Gastroesophageal sphincter (tissue), 4 donors: ENCODE data around the gene SMIM29. TPM values are rescaled to one million over a fixed set of nuclear protein-coding genes. Genes with fewer than 3 reads are reported as not detected.

Experiments used
- ATAC-seq: fragments of 150-250 bp; one replicate; pipeline ENCODE4 v1.9.1; 2016; ENCODE audit warnings: mild to moderate bottlenecking, moderate library complexity
- H3K27ac ChIP-seq, 4 donors: fragments of 200-600 bp; sonication (generic) in 3 of 4; 1 replicate in 3 of 4; 2 replicates in 1 of 4; pipeline ENCODE4 v1.5.1; 2016 to 2019
- H3K27me3 ChIP-seq: fragments of 200-600 bp; sonication (generic); one replicate; pipeline ENCODE4 v1.5.1; 2019
- H3K36me3 ChIP-seq, 2 donors: fragments of 200-600 bp; sonication (generic); one replicate each; pipeline ENCODE4 v1.5.1; 2019; ENCODE audit warnings: control low read depth in 1 of 2
- H3K4me1 ChIP-seq, 3 donors: fragments of 200-600 bp; sonication (generic); 1 replicate in 2 of 3; 2 replicates in 1 of 3; pipeline ENCODE4 v1.5.1; 2016 to 2019; ENCODE audit warnings: control low read depth in 2 of 3
- H3K4me3 ChIP-seq, 2 donors: fragments of 200-600 bp; sonication (generic); one replicate each; pipeline ENCODE4 v1.5.1; 2019; ENCODE audit warnings: mild to moderate bottlenecking in 1 of 2, moderate library complexity in 1 of 2
- H3K9me3 ChIP-seq, 3 donors: fragments of 200-600 bp; sonication (generic); one replicate each; pipeline ENCODE4 v1.5.1; 2017 to 2019; ENCODE audit warnings: control low read depth in 2 of 3
- CTCF ChIP-seq, 4 experiments: fragments of 200-600 bp in 2 of 4; fragments of 450-650 bp in 2 of 4; sonication (generic) in 1 of 4; IDR thresholded peaks; one replicate each; pipeline ENCODE4 v1.5.1; 2017 to 2019; ENCODE audit warnings: antibody characterized with exemption in 4 of 4, mild to moderate bottlenecking in 2 of 4, moderate library complexity in 2 of 4
- EP300 ChIP-seq: sonication (generic); formaldehyde crosslinking; IDR thresholded peaks from one replicate; pipeline ENCODE4 v1.6.1; 2017; ENCODE audit warnings: antibody characterized with exemption, mild to moderate bottlenecking
- POLR2A ChIP-seq, 2 donors: fragments of 450-650 bp; IDR thresholded peaks; one replicate each; pipeline ENCODE4 v1.6.1; 2017; ENCODE audit warnings: antibody characterized with exemption in 2 of 2, mild to moderate bottlenecking in 2 of 2, moderate library complexity in 1 of 2
- POLR2AphosphoS5 ChIP-seq: sonication (generic); formaldehyde crosslinking; IDR thresholded peaks from one replicate; pipeline ENCODE4 v1.6.1; 2017; ENCODE audit warnings: antibody characterized with exemption
- WGBS, 2 donors: methylation state at CpG; one replicate each; pipeline ENCODE4 v1.1.5; 2018; ENCODE audit warnings: low coverage in 1 of 2; 5-methylcytosine and 5-hydroxymethylcytosine counted together
- small RNA-seq, 4 donors: library from RNA; depleted of rRNA; stranded (forward); fragments of <200 nt; gene quantifications; one replicate each; pipeline ENCODE3, GENCODE V24; 2016
- total RNA-seq, 4 donors: library from RNA; depleted of rRNA; stranded (reverse); fragments of >200 nt; gene quantifications; one replicate each; pipeline ENCODE4 v1.1.0, GENCODE V29; 2016

The SMIM29 gene
- total RNA-seq, 4 donors from 2014 or later: 9.7 to 34.7 (median 22.6) TPM

DNA sequence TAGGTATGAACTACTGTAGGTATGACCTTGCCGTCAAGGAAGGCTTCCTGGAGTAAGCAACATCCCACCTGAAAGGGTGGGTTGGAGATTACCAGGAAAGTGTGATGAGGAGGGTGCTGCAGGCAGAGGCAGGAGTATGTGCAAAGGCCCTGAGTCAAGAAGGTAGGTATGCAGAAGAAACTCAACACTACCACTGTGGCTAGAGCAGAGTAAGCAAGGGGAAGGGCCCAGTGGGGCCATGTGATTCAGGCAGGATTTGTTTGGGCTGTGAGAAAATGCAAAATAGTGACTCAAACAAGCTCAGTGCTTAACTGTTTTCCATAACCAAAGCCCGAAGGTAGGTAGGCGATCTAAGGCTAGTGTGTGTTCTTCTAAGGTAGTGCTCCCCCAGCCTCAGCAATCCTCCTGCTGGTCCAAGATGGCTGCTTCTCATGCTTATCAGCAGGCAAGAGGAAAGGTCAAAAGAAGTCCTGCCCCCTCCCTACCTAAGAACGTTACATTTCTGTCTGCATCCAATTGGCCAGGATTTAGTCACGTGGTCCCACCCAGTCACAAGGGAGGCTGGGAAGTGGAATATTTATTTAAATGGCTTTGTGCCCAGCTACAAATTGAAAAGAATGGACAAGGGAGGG is 48.4 kb downstream of the SMIM29 start:
- no peaks in the 10 kb centered on the region for H3K36me3 ChIP-seq
- no peaks in the 10 kb centered on the region for H3K9me3 ChIP-seq
- no peak for ATAC-seq
- H3K27me3 ChIP-seq: peaks cover 9% of the 10 kb centered on the region
- peaks cover 0 to 12% (median 4%) of the 10 kb centered on the region in 3 donors for H3K4me1 ChIP-seq
- WGBS, 2 donors: 69 to 89% methylated on average over 3 to 4 of the region's 5 CpGs
- no peak for TF ChIP-seq EP300
- TF ChIP-seq CTCF (IDR thresholded peaks at IDR 0.05): no peak
- TF ChIP-seq POLR2AphosphoS5: no peak
- TF ChIP-seq POLR2A (IDR thresholded peaks at IDR 0.05): no peak
- H3K4me3 ChIP-seq: no peak overlapping the region
- no peak overlapping the region for H3K27ac ChIP-seq

- WGBS, 2 donors: no CpG with 5 or more reads among the region's 10 CpGs
- ATAC-seq: no peak
- H3K27ac ChIP-seq: no peak overlapping the region
- H3K4me3 ChIP-seq: peak overlapping the region; percentile 33 to 53
- TF ChIP-seq EP300 (no peak), CTCF (IDR thresholded peaks at IDR 0.05) (no peak), POLR2A (IDR thresholded peaks at IDR 0.05) (no peak), POLR2AphosphoS5 (no peak)
- peaks cover 0 to 12% (median 4%) of the 10 kb centered on the region in 3 donors for H3K4me1 ChIP-seq
- H3K9me3 ChIP-seq: no peaks in the 10 kb centered on the region
- H3K36me3 ChIP-seq: no peaks in the 10 kb centered on the region
- no peaks in the 10 kb centered on the region for H3K27me3 ChIP-seq
These were observed 52.0 kb downstream of the SMIM29 start for GRCh38 chr6:34196833-34197195.

Small RNAs within 50 kb of the gene (small RNA-seq; reads per million reads assigned to genes)
- 0 reads per million in 4 donors for gene MIR6835

Other genes with a start within 250 kb of the SMIM29 start
- gene GRM4, start 102.9 kb downstream of the SMIM29 start, total RNA-seq: not detected
- gene HMGA1, start 12.1 kb downstream of the SMIM29 start, total RNA-seq: 10 to 100 TPM in 3 of 4 donors, 1 to 10 TPM in 1; 8.1 to 24.5 (median 18.1) TPM
- 10 to 100 TPM; 32.2 to 66.3 (median 46.9) TPM for gene NUDT3, start 143.7 kb upstream of the SMIM29 start, total RNA-seq
- gene RPS10, start 177.1 kb upstream of the SMIM29 start, total RNA-seq: 1,000 to 10,000 TPM; 1,014 to 3,120 (median 2,269) TPM
- 1 to 10 TPM in 2 of 4 donors, not detected in 2; 1.2 TPM for gene PACSIN1, start 217.1 kb upstream of the SMIM29 start, total RNA-seq